ENCODE measurements around the gene MAP4K4.
A peak's percentile ranks its signal among the peaks of the same experiment; 100 is the strongest.

MAP4K4 gene

GRCh38 chr2:101697124-101698013 lies at the start of gene MAP4K4:
TSS of gene MAP4K4 (plus strand) at chr2:101697707. CDS start at chr2:101698081, 374 bp downstream.
- peak within 1 kb of the TSS; percentile 92 for H3K4me3 ChIP-seq (ENCODE audit: insufficient read depth, low read length, poor library complexity, severe bottlenecking)
- no peaks in the 10 kb centered on the region for H3K27me3 ChIP-seq (ENCODE audit: low read length)
- H3K36me3 ChIP-seq (ENCODE audit: low read length): peaks cover 9% of the 10 kb centered on the region; the same call in 1 of the 2 replicates
- peak within 1 kb of the TSS; percentile 81 for H3K9ac ChIP-seq (ENCODE audit: low read length)
- peak within 1 kb of the TSS; percentile 90 for H3K4me2 ChIP-seq (ENCODE audit: low read depth, low read length, poor library complexity, severe bottlenecking)
- no peaks in the 10 kb centered on the region for H4K20me1 ChIP-seq (ENCODE audit: low read depth, low read length)
- peak within 1 kb of the TSS; percentile 93 for H2AFZ ChIP-seq (ENCODE audit: low read depth, low read length, severe bottlenecking)
- no peaks in the 10 kb centered on the region for H3K9me2 ChIP-seq (replicated peaks; ENCODE audit: insufficient read depth, low read length)
- peaks cover 43% of the 10 kb centered on the region for H3K79me2 ChIP-seq (ENCODE audit: insufficient read depth, low read length)
- H3F3A ChIP-seq (ENCODE audit: insufficient read depth): peaks cover 35% of the 10 kb centered on the region
- peak within 1 kb of the TSS; percentile 100 for H3K27ac ChIP-seq (ENCODE audit: low read depth, low read length)
- no peaks in the 10 kb centered on the region for H3K9me3 ChIP-seq (ENCODE audit: insufficient read depth, low read length)
- TF ChIP-seq EZH2phosphoT487 (conservative IDR thresholded peaks at IDR 0.05; ENCODE audit: low read length): no peak
- TF ChIP-seq CTCF (IDR thresholded peaks at IDR 0.05; ENCODE audit: insufficient read depth, low read length, poor library complexity, severe bottlenecking): no peak

- no peak for TF ChIP-seq EZH2phosphoT487 (conservative IDR thresholded peaks at IDR 0.05; ENCODE audit: low read length)
- TF ChIP-seq CTCF (IDR thresholded peaks at IDR 0.05; ENCODE audit: insufficient read depth, low read length, poor library complexity, severe bottlenecking): no peak
- Histone ChIP-seq H3K79me2 (ENCODE audit: insufficient read depth, low read length) (no peaks in the 10 kb centered on the region), H3K27ac (ENCODE audit: low read depth, low read length) (no peak overlapping the region), H2AFZ (ENCODE audit: low read depth, low read length, severe bottlenecking) (no peak overlapping the region), H3K4me3 (ENCODE audit: insufficient read depth, low read length, poor library complexity, severe bottlenecking) (no peak overlapping the region), H3F3A (ENCODE audit: insufficient read depth) (no peaks in the 10 kb centered on the region), H3K9me2 (replicated peaks; ENCODE audit: insufficient read depth, low read length) (no peaks in the 10 kb centered on the region), H3K36me3 (ENCODE audit: low read length) (no peaks in the 10 kb centered on the region), H3K27me3 (ENCODE audit: low read length) (no peaks in the 10 kb centered on the region), H3K9ac (ENCODE audit: low read length) (no peak overlapping the region), H4K20me1 (ENCODE audit: low read depth, low read length) (no peaks in the 10 kb centered on the region), H3K9me3 (ENCODE audit: insufficient read depth, low read length) (no peaks in the 10 kb centered on the region), H3K4me2 (ENCODE audit: low read depth, low read length, poor library complexity, severe bottlenecking) (no peak overlapping the region)
Measured at GRCh38 chr2:101653469-101653868, 44.0 kb upstream of the MAP4K4 start.

GRCh38 chr2:101655702-101656422 lies 41.6 kb upstream of the MAP4K4 start:
- Histone ChIP-seq H4K20me1 (ENCODE audit: low read depth, low read length) (no peaks in the 10 kb centered on the region), H3K9ac (ENCODE audit: low read length) (no peak overlapping the region), H3K27ac (ENCODE audit: low read depth, low read length) (no peak overlapping the region), H3K36me3 (ENCODE audit: low read length) (no peaks in the 10 kb centered on the region), H3K9me3 (ENCODE audit: insufficient read depth, low read length) (no peaks in the 10 kb centered on the region), H3K79me2 (ENCODE audit: insufficient read depth, low read length) (no peaks in the 10 kb centered on the region), H3F3A (ENCODE audit: insufficient read depth) (no peaks in the 10 kb centered on the region), H3K27me3 (ENCODE audit: low read length) (no peaks in the 10 kb centered on the region), H3K4me2 (ENCODE audit: low read depth, low read length, poor library complexity, severe bottlenecking) (no peak overlapping the region), H3K9me2 (replicated peaks; ENCODE audit: insufficient read depth, low read length) (no peaks in the 10 kb centered on the region), H3K4me3 (ENCODE audit: insufficient read depth, low read length, poor library complexity, severe bottlenecking) (no peak overlapping the region), H2AFZ (ENCODE audit: low read depth, low read length, severe bottlenecking) (no peak overlapping the region)
- no peak for TF ChIP-seq CTCF (IDR thresholded peaks at IDR 0.05; ENCODE audit: insufficient read depth, low read length, poor library complexity, severe bottlenecking)
- TF ChIP-seq EZH2phosphoT487 (conservative IDR thresholded peaks at IDR 0.05; ENCODE audit: low read length): no peak
